DND-41 (cell line): Measurements from ENCODE around the gene BAHCC1.

ENCODE experiments used
- ATAC-seq: fragments of 200-7000 bp; cut with Tn5 transposase; 3 replicates; pipeline ENCODE4 v1.9.1; 2021; ENCODE audit warnings: low read depth; ENCODE audit not compliant: insufficient read depth
- DNase-seq: peaks from one replicate; pipeline ENCODE4 v3.0.0-alpha.2; 2020
- H2AFZ ChIP-seq: 2 replicates; pipeline ENCODE4 v1.6.0; 2012; ENCODE audit warnings: low read depth, low read length
- H3K27ac ChIP-seq: 2 replicates; pipeline ENCODE4 v1.5.1; 2012; ENCODE audit warnings: low read length, inconsistent platforms
- H3K27me3 ChIP-seq: fragments of 200-600 bp; sonication (generic); 2 replicates; pipeline ENCODE4 v1.6.0; 2012; ENCODE audit warnings: low read length, mild to moderate bottlenecking, inconsistent platforms; ENCODE audit not compliant: insufficient read depth, poor library complexity
- H3K36me3 ChIP-seq: 2 replicates; pipeline ENCODE4 v1.5.1; 2012; ENCODE audit warnings: low read length, inconsistent platforms; ENCODE audit not compliant: insufficient read depth
- H3K4me1 ChIP-seq: 2 replicates; pipeline ENCODE4 v1.5.1; 2012; ENCODE audit warnings: mild to moderate bottlenecking, low read length; ENCODE audit not compliant: insufficient read depth
- H3K4me2 ChIP-seq: 2 replicates; pipeline ENCODE4 v1.6.0; 2012; ENCODE audit warnings: mild to moderate bottlenecking, moderate library complexity, low read length, inconsistent platforms; ENCODE audit not compliant: insufficient read depth
- H3K4me3 ChIP-seq, 2 experiments: fragments of 200-600 bp in 1 of 2; shearing (Covaris generic) in 1 of 2; 2 replicates each; pipeline ENCODE4 v1.5.1; 2012 to 2016; ENCODE audit warnings: inconsistent platforms in 2 of 2, low read length in 2 of 2, mild to moderate bottlenecking in 2 of 2, low read depth in 1 of 2, moderate library complexity in 1 of 2
- H3K79me2 ChIP-seq: 2 replicates; pipeline ENCODE4 v1.6.0; 2012; ENCODE audit warnings: low read length, inconsistent platforms; ENCODE audit not compliant: insufficient read depth
- H3K9ac ChIP-seq: 2 replicates; pipeline ENCODE4 v1.6.0; 2012; ENCODE audit warnings: low read depth, mild to moderate bottlenecking, inconsistent platforms, low read length, moderate library complexity
- H3K9me3 ChIP-seq: 2 replicates; pipeline ENCODE4 v1.5.1; 2012; ENCODE audit warnings: low read length, moderate library complexity, mild to moderate bottlenecking, inconsistent platforms; ENCODE audit not compliant: insufficient read depth, severe bottlenecking
- H4K20me1 ChIP-seq: 2 replicates; pipeline ENCODE4 v1.6.0; 2012; ENCODE audit warnings: low read length; ENCODE audit not compliant: insufficient read depth
- CTCF ChIP-seq: IDR thresholded peaks from 2 replicates; pipeline ENCODE4 v1.5.1; 2012; ENCODE audit warnings: borderline replicate concordance, low read length, moderate library complexity, mild to moderate bottlenecking; ENCODE audit not compliant: poor library complexity, severe bottlenecking; ENCODE audit errors: extremely low read depth
- EZH2 ChIP-seq: IDR thresholded peaks from 3 replicates; pipeline ENCODE4 v1.6.1; 2012; ENCODE audit warnings: borderline replicate concordance, low read depth, mild to moderate bottlenecking, moderate library complexity, low read length, inconsistent platforms; ENCODE audit not compliant: severe bottlenecking

The BAHCC1 gene

DNA sequence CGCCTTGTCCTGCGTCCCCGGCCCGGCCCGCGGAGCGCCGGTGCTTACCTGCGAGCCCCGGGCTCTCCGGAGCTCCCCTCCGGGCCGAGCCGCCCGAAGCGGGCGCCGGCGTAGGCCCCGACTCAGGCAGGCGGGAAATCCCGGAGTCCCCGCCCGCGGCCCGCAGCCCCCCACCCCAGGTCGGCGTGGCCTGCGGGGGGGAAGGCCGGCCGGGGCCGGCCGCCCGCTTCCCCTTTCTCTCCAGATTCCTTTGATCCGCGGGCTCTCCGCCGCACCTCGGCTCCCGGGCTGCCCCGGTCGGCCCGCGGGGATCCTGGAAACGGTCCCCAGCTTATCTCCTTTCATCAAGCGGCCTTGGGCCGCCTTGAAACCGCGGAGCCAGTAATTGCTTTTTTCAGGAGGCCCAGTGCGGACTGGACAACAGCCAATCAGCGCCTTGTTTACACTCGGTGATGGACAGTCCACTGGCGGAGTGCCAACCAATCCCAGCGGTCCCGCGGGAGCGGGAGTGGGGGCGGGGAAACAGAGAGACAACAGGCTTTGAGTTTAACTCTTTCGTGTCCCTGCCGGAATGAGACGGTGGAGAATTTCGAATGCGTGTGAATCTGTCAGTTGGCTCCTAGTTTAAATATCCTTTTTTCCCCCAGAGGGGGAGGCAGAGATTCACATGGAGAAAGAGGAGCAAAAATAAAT is 1.4 kb upstream of the BAHCC1 start:
- H3K27ac ChIP-seq: no peak overlapping the region
- peak; percentile 30 for ATAC-seq
- H2AFZ ChIP-seq: no peak overlapping the region
- H4K20me1 ChIP-seq: peaks cover 26% of the 10 kb centered on the region
- peak; percentile 93 for DNase-seq
- H3K4me3 ChIP-seq: peak overlapping the region; percentile 11 to 45; a peak in 2 of 4 replicates
- H3K27me3 ChIP-seq: peaks cover 95% of the 10 kb centered on the region
- peak overlapping the region; percentile 43; the same call in 1 of the 2 replicates for H3K9ac ChIP-seq
- H3K36me3 ChIP-seq: no peaks in the 10 kb centered on the region; the same call in 1 of the 2 replicates
- peaks cover 7% of the 10 kb centered on the region; the same call in 1 of the 2 replicates for H3K79me2 ChIP-seq
- no peaks in the 10 kb centered on the region for H3K9me3 ChIP-seq
- H3K4me2 ChIP-seq: peak overlapping the region; percentile 83
- peaks cover 59% of the 10 kb centered on the region for H3K4me1 ChIP-seq
- TF ChIP-seq CTCF (no peak), EZH2 (peak; percentile 98)

DNA sequence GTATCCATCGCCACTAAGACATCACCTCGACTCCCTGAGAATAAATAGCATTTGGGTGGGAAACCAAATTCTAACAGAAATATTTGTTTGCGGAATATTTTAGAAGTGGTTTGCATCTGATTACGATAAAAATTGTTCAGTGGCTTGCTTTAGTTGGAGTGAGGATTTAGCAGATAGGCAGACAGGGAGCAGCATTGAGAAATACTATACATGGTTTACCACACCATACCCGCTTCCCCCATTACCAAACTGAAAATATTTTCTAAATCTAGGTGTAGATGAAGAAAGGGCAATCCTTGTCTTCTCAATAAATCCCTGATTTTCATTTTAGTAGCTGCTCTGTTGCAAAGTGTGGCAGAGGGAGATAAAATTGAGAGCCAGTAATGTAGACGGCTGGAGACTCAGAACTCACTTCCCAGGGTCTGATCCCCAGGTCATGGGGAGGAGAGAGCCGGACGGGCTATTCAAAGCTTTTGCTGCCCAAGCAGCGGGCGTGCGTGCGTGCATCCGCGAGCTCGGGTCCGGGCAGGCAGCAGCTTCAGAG is 808 bp upstream of the BAHCC1 start:
- Histone ChIP-seq H2AFZ (0 out of 2 replicates have a peak overlapping the region, but pooled peaks have one; percentile 59), H4K20me1 (peaks cover 26% of the 10 kb centered on the region), H3K9ac (peak overlapping the region; percentile 43), H3K27ac (0 out of 2 replicates have a peak overlapping the region, but pooled peaks have one; percentile 5), H3K4me1 (peaks cover 62% of the 10 kb centered on the region), H3K4me2 (peak overlapping the region; percentile 83), H3K36me3 (no peaks in the 10 kb centered on the region; the same call in 1 of the 2 replicates), H3K9me3 (no peaks in the 10 kb centered on the region), H3K4me3 (peak overlapping the region in 1 of 2 experiments; percentile 61; a peak in 2 of 4 replicates), H3K27me3 (peaks cover 92% of the 10 kb centered on the region), H3K79me2 (peaks cover 7% of the 10 kb centered on the region; the same call in 1 of the 2 replicates)
- ATAC-seq: no peak
- no peak for DNase-seq
- TF ChIP-seq EZH2 (no peak), CTCF (no peak)

- Histone ChIP-seq H3K79me2 (peaks cover 7% of the 10 kb centered on the region; the same call in 1 of the 2 replicates), H3K36me3 (no peaks in the 10 kb centered on the region; the same call in 1 of the 2 replicates), H3K4me3 (peak overlapping the region; percentile 29 to 61; a peak in 3 of 4 replicates), H3K4me1 (peaks cover 70% of the 10 kb centered on the region), H3K9me3 (no peaks in the 10 kb centered on the region), H2AFZ (no peak overlapping the region), H3K27me3 (peaks cover 93% of the 10 kb centered on the region), H4K20me1 (peaks cover 38% of the 10 kb centered on the region), H3K27ac (peak overlapping the region; percentile 49), H3K4me2 (peak overlapping the region; percentile 83), H3K9ac (peak overlapping the region; percentile 76)
- ATAC-seq (no peak), DNase-seq (no peak)
- TF ChIP-seq EZH2 (peak; percentile 26), CTCF (no peak)
These were observed 482 bp downstream of the BAHCC1 start for GRCh38 chr17:81395600-81396277.
